Bronchial epithelial cell (primary cell): Measurements from ENCODE around the gene LGALSL. TPM values are rescaled to one million over a fixed set of nuclear protein-coding genes. Genes with fewer than 3 reads are reported as not detected.

Experiments
- DNase-seq: peaks from one replicate; pipeline ENCODE4 v3.0.0-alpha.2; 2010; ENCODE audit warnings: low read depth
- FAIRE-seq: peaks from 2 replicates; lab custom pipeline; 2011; peaks lifted over from hg19 to GRCh38; lab: Jason Lieb, UNC
- H3K27me3 ChIP-seq: 2 replicates; pipeline ENCODE4 v1.5.1; 2011; ENCODE audit warnings: low read length; ENCODE audit not compliant: control insufficient read depth, insufficient read depth
- H3K36me3 ChIP-seq: 2 replicates; pipeline ENCODE4 v1.5.1; 2011; ENCODE audit warnings: low read length; ENCODE audit not compliant: control insufficient read depth, insufficient read depth
- H3K4me3 ChIP-seq: 2 replicates; pipeline ENCODE4 v1.5.1; 2011; ENCODE audit warnings: mild to moderate bottlenecking, low read depth, low read length, control low read depth
- CTCF ChIP-seq: IDR thresholded peaks from 2 replicates; pipeline ENCODE4 v1.5.1; 2011; ENCODE audit warnings: mild to moderate bottlenecking, moderate library complexity, low read length, control low read depth, inconsistent platforms; ENCODE audit not compliant: insufficient read depth, severe bottlenecking
- total RNA-seq: library from RNA; depleted of rRNA; stranded (reverse); fragments of >200 nt; gene quantifications from 2 replicates; pipeline ENCODE4 v1.2.1, GENCODE V29; 2014

The LGALSL gene
- total RNA-seq, 1 donor from 2014 or later, result 10.0 TPM

- TF ChIP-seq CTCF, result no peak
- Histone ChIP-seq H3K4me3 (no peak overlapping the region), H3K36me3 (no peaks in the 10 kb centered on the region), H3K27me3 (no peaks in the 10 kb centered on the region)
- FAIRE-seq, result no peak
- no peak for DNase-seq
Observed at GRCh38 chr2:64492272-64492671, 38.3 kb downstream of the LGALSL start.

GRCh38 chr2:64492821-64493220, 38.9 kb downstream of the LGALSL start:
- Histone ChIP-seq H3K36me3 (no peaks in the 10 kb centered on the region), H3K27me3 (no peaks in the 10 kb centered on the region), H3K4me3 (no peak overlapping the region)
- TF ChIP-seq CTCF, result no peak
- DNase-seq (no peak), FAIRE-seq (no peak)

- Histone ChIP-seq H3K36me3 (no peaks in the 10 kb centered on the region), H3K27me3 (no peaks in the 10 kb centered on the region), H3K4me3 (no peak overlapping the region)
- DNase-seq (no peak), FAIRE-seq (no peak)
- TF ChIP-seq CTCF, result no peak
Observed at GRCh38 chr2:64493788-64494187, 39.8 kb downstream of the LGALSL start.

GRCh38 chr2:64498438-64498837, 44.5 kb downstream of the LGALSL start:
- no peak overlapping the region for H3K4me3 ChIP-seq
- no peaks in the 10 kb centered on the region for H3K36me3 ChIP-seq
- peaks cover 2% of the 10 kb centered on the region for H3K27me3 ChIP-seq
- no peak for DNase-seq
- FAIRE-seq, result no peak
- TF ChIP-seq CTCF, result no peak

GRCh38 chr2:64500549-64500948, 46.6 kb downstream of the LGALSL start:
- no peak for TF ChIP-seq CTCF
- FAIRE-seq (peak; percentile 60), DNase-seq (no peak)
- Histone ChIP-seq H3K4me3 (no peak overlapping the region), H3K27me3 (peaks cover 2% of the 10 kb centered on the region), H3K36me3 (no peaks in the 10 kb centered on the region)

- Histone ChIP-seq H3K4me3 (no peak overlapping the region), H3K36me3 (no peaks in the 10 kb centered on the region), H3K27me3 (peaks cover 2% of the 10 kb centered on the region)
- TF ChIP-seq CTCF, result no peak
- DNase-seq (no peak), FAIRE-seq (no peak)
Observed at GRCh38 chr2:64501946-64502345, 48.0 kb downstream of the LGALSL start.
